ENCODE measurements around the gene NOL4L. TPM values are rescaled to one million over a fixed set of nuclear protein-coding genes. Genes with fewer than 3 reads are reported as not detected.

The NOL4L gene
- total RNA-seq, 4 donors from 2014 or later = 5.8 to 19.4 (median 12.8) TPM

- TF ChIP-seq POLR2A (IDR thresholded peaks at IDR 0.05; ENCODE audit: low read depth) (no peak), CTCF (IDR thresholded peaks at IDR 0.05) (no peak), EP300 (IDR thresholded peaks at IDR 0.05) (no peak), POLR2AphosphoS5 (IDR thresholded peaks at IDR 0.05) (no peak)
- peaks cover 26 to 32% (median 29%) of the 10 kb centered on the region in 4 donors for H3K4me1 ChIP-seq
- WGBS = 44% methylated on average over 9 of the region's 10 CpGs
- no peaks in the 10 kb centered on the region for H3K9me3 ChIP-seq
- H3K36me3 ChIP-seq = peaks cover 0 to 7% (median 1%) of the 10 kb centered on the region in 4 donors
- H3K4me3 ChIP-seq = no peak overlapping the region
- no peaks in the 10 kb centered on the region for H3K27me3 ChIP-seq
- peak overlapping the region in 1 of 4 donors; percentile 18 for H3K27ac ChIP-seq (replicated peaks in 1 of 4)
- intact Hi-C loops (cut with DNase I) = no loop called here
- no peak for DNase-seq (ENCODE audit: extremely low spot score)
Measured at GRCh38 chr20:32516583-32517517, 68.3 kb downstream of the NOL4L start.

- H3K4me3 ChIP-seq = no peak overlapping the region
- 91% methylated on average over 9 of the region's 10 CpGs for WGBS
Measured at GRCh38 chr20:32515631-32516101, 69.5 kb downstream of the NOL4L start.

GRCh38 chr20:32514760-32515159 lies 70.4 kb downstream of the NOL4L start:
- H3K36me3 ChIP-seq = peaks cover 0 to 7% (median 1%) of the 10 kb centered on the region in 4 donors
- H3K4me3 ChIP-seq = no peak overlapping the region
- no peak for TF ChIP-seq POLR2AphosphoS5 (IDR thresholded peaks at IDR 0.05)
- TF ChIP-seq POLR2A (IDR thresholded peaks at IDR 0.05; ENCODE audit: low read depth) = no peak
- TF ChIP-seq CTCF (IDR thresholded peaks at IDR 0.05) = no peak
- no peak for TF ChIP-seq EP300 (IDR thresholded peaks at IDR 0.05)
- 94% methylated on average over 7 of the region's 12 CpGs for WGBS
- DNase-seq (ENCODE audit: extremely low spot score) = no peak
- H3K9me3 ChIP-seq = no peaks in the 10 kb centered on the region
- intact Hi-C loops (cut with DNase I) = no loop called here
- H3K27ac ChIP-seq (replicated peaks in 1 of 4) = no peak overlapping the region
- H3K4me1 ChIP-seq = peaks cover 24 to 27% (median 26%) of the 10 kb centered on the region in 4 donors
- no peaks in the 10 kb centered on the region for H3K27me3 ChIP-seq

More at GRCh38 chr20:32515631-32516101, 69.5 kb downstream of the NOL4L start:
- Histone ChIP-seq H3K36me3 (peaks cover 0 to 7% (median 1%) of the 10 kb centered on the region in 4 donors), H3K4me1 (peaks cover 24 to 27% (median 26%) of the 10 kb centered on the region in 4 donors), H3K27ac (replicated peaks in 1 of 4) (no peak overlapping the region), H3K9me3 (no peaks in the 10 kb centered on the region), H3K27me3 (no peaks in the 10 kb centered on the region)
- TF ChIP-seq POLR2AphosphoS5 (IDR thresholded peaks at IDR 0.05) (no peak), POLR2A (IDR thresholded peaks at IDR 0.05; ENCODE audit: low read depth) (no peak), CTCF (IDR thresholded peaks at IDR 0.05) (no peak), EP300 (IDR thresholded peaks at IDR 0.05) (no peak)
- intact Hi-C loops (cut with DNase I) = no loop called here
- no peak for DNase-seq (ENCODE audit: extremely low spot score)

- H3K27ac ChIP-seq (replicated peaks in 1 of 4) = no peak overlapping the region
- H3K36me3 ChIP-seq = peaks cover 0 to 2% (median 0%) of the 10 kb centered on the region in 4 donors
- no peak overlapping the region for H3K4me3 ChIP-seq
- H3K9me3 ChIP-seq = no peaks in the 10 kb centered on the region
- intact Hi-C loops (cut with DNase I) = no loop called here
- no peak for DNase-seq (ENCODE audit: extremely low spot score)
- H3K4me1 ChIP-seq = peaks cover 19 to 23% (median 21%) of the 10 kb centered on the region in 4 donors
- 90% methylated on average over 18 of the region's 18 CpGs for WGBS
- H3K27me3 ChIP-seq = no peaks in the 10 kb centered on the region
- TF ChIP-seq EP300 (IDR thresholded peaks at IDR 0.05) (no peak), POLR2A (IDR thresholded peaks at IDR 0.05; ENCODE audit: low read depth) (no peak), CTCF (IDR thresholded peaks at IDR 0.05) (no peak), POLR2AphosphoS5 (IDR thresholded peaks at IDR 0.05) (no peak)
Measured at GRCh38 chr20:32513031-32513866, 71.9 kb downstream of the NOL4L start.
